Ectodermal cell (in vitro differentiated cells): ENCODE measurements around the gene TAF7L. TPM values are rescaled to one million over a fixed set of nuclear protein-coding genes. Genes with fewer than 3 reads are reported as not detected.
"Not testable (repeated sequence)": the region's sequence is repeated elsewhere in the genome, so short reads cannot be mapped to it uniquely, and the experiment has no call there.

Experiments
- H3K27ac ChIP-seq: 2 replicates; pipeline ENCODE4 v1.7.0; 2013; ENCODE audit warnings: mild to moderate bottlenecking, low read depth, low read length; ENCODE audit not compliant: insufficient read depth, poor library complexity, severe bottlenecking
- H3K27me3 ChIP-seq: 2 replicates; pipeline ENCODE4 v1.7.0; 2013; ENCODE audit warnings: mild to moderate bottlenecking, low read length; ENCODE audit not compliant: insufficient read depth, control insufficient read depth, poor library complexity, severe bottlenecking
- H3K36me3 ChIP-seq: one replicate; pipeline ENCODE4 v1.7.0; 2013; ENCODE audit warnings: low read length; ENCODE audit not compliant: control insufficient read depth, insufficient read depth
- H3K4me1 ChIP-seq: one replicate; pipeline ENCODE4 v1.7.0; 2013; ENCODE audit warnings: low read length; ENCODE audit not compliant: control insufficient read depth, insufficient read depth
- H3K4me3 ChIP-seq: 2 replicates; pipeline ENCODE4 v1.7.0; 2013; ENCODE audit warnings: low read depth, low read length, control low read depth; ENCODE audit not compliant: insufficient read depth
- H3K9me3 ChIP-seq: 2 replicates; pipeline ENCODE4 v1.7.0; 2013; ENCODE audit warnings: mild to moderate bottlenecking, low read length, moderate library complexity; ENCODE audit not compliant: control insufficient read depth
- WGBS, 2 experiments: methylation state at CpG; one replicate each; pipeline ENCODE4 v1.1.7; 2013; ENCODE audit warnings: missing lambda C conversion rate in 2 of 2; 5-methylcytosine and 5-hydroxymethylcytosine counted together
- polyA plus RNA-seq, 4 experiments: library from polyadenylated mRNA; stranded (reverse); fragments of 50-300 nt; gene quantifications; one replicate each; pipeline ENCODE4 v1.2.3, GENCODE V29; 2013

The TAF7L gene, protein sequence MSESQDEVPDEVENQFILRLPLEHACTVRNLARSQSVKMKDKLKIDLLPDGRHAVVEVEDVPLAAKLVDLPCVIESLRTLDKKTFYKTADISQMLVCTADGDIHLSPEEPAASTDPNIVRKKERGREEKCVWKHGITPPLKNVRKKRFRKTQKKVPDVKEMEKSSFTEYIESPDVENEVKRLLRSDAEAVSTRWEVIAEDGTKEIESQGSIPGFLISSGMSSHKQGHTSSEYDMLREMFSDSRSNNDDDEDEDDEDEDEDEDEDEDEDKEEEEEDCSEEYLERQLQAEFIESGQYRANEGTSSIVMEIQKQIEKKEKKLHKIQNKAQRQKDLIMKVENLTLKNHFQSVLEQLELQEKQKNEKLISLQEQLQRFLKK
- not detected for polyA plus RNA-seq (2013, experiment 1 of 4)
- not detected for polyA plus RNA-seq (2013, experiment 2 of 4)
- not detected for polyA plus RNA-seq (2013, experiment 3 of 4)
- polyA plus RNA-seq (2013, experiment 4 of 4) = not detected

GRCh38 chrX:101290957-101291603 lies at the start of gene TAF7L:
TSS of gene TAF7L (minus strand) at chrX:101291334. CDS start at chrX:101287543, 3,791 bp downstream.
- no peak within 1 kb of the TSS for H3K27ac ChIP-seq
- peaks cover 4% of the 10 kb centered on the region for H3K27me3 ChIP-seq
- WGBS, 2 experiments = 71% methylated on average over 75 of the region's 75 CpGs
- no peaks in the 10 kb centered on the region for H3K9me3 ChIP-seq
- H3K36me3 ChIP-seq = no peaks in the 10 kb centered on the region
- no peak within 1 kb of the TSS for H3K4me3 ChIP-seq
- H3K4me1 ChIP-seq = no peaks in the 10 kb centered on the region

DNA sequence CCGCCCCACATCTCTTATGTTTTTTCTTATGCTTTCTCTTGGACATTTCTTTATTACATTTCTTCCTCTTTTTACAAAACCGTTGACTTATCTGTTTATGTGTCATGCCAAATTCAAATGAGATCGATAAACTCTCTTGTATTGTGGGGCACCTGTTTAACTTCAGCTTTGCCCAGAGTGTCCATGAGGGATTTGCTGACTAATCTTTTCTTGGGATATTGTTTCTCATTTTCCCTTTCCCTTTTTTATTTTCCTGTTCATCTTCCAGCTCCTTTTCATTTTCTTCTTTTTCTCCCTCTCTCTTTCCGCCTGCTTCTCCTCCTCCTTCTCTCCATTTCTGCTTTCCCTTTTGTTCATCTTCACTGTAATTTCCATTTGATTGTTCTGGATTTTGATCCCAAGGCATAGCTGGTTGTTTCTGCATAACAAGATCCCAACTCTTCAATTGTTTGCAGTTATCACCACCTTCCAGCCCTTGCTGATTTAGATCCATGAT lies 46.7 kb upstream of the TAF7L start:
- Histone ChIP-seq H3K27ac (no peak overlapping the region), H3K27me3 (no peaks in the 10 kb centered on the region), H3K36me3 (no peaks in the 10 kb centered on the region), H3K4me1 (no peaks in the 10 kb centered on the region), H3K9me3 (no peaks in the 10 kb centered on the region), H3K4me3 (no peak overlapping the region)
- WGBS, 2 experiments = 89 to 92% methylated on average over 4 of the region's 4 CpGs

DNA sequence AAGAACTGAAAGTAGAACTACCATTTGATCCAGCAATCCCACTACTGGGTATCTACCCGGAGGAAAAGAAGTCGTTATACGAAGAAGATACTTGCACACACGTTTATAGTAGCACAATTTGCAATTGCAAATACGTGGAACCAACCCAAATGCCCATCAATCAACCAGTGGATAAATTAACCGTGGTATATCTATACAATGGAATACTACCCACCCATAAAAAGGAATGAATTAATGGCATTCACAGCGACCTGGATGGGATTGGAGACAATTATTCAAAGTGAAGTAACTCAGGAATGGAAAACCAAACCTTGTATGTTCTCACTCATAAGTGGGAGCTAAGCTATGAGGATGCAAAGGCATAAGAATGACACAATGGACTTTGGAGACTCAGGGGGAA lies 43.2 kb upstream of the TAF7L start:
- H3K9me3 ChIP-seq, H3K27ac ChIP-seq, H3K4me3 ChIP-seq, H3K27me3 ChIP-seq, H3K4me1 ChIP-seq, H3K36me3 ChIP-seq: not testable (repeated sequence)
- WGBS, 2 experiments = 89 to 91% methylated on average over 6 to 7 of the region's 7 CpGs

- WGBS, 2 experiments = 71 to 80% methylated on average over 3 of the region's 3 CpGs
- H3K27me3 ChIP-seq, H3K4me3 ChIP-seq, H3K4me1 ChIP-seq, H3K36me3 ChIP-seq, H3K9me3 ChIP-seq, H3K27ac ChIP-seq: not testable (repeated sequence)
Observed at GRCh38 chrX:101326600-101326999, 35.5 kb upstream of the TAF7L start.

GRCh38 chrX:101303790-101304189 lies 12.7 kb upstream of the TAF7L start:
- Histone ChIP-seq H3K9me3 (no peaks in the 10 kb centered on the region), H3K27me3 (no peaks in the 10 kb centered on the region), H3K4me3 (no peak overlapping the region), H3K27ac (no peak overlapping the region), H3K4me1 (no peaks in the 10 kb centered on the region), H3K36me3 (no peaks in the 10 kb centered on the region)
- WGBS, 2 experiments = 100% methylated on average over 1 of the region's 1 CpG; no CpG with 5 or more reads in 1 of the 2 experiments

- not testable (repeated sequence) for H3K4me1 ChIP-seq, H3K36me3 ChIP-seq, H3K27ac ChIP-seq, H3K9me3 ChIP-seq, H3K27me3 ChIP-seq, H3K4me3 ChIP-seq
- 94 to 95% methylated on average over 3 of the region's 3 CpGs for WGBS, 2 experiments
Observed at GRCh38 chrX:101295603-101296002, 4.5 kb upstream of the TAF7L start.

DNA sequence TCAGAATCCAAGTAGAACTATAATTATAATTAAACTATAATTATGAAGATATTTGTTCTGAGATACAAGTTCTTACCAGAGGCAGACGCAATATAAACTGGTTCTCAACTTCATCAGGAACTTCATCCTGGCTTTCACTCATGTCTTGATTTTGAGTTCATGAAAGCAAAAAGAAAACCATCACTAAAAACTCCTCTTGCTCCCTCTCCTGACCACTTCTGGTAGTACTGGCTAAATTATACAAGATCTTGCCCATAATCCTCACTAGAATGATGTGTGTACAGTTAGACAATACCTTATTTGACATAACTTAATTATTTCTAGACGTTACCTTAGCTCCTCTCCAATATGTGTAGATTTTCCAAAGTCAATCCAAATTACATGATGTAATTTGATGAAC lies 3.7 kb downstream of the TAF7L start:
- no peaks in the 10 kb centered on the region for H3K9me3 ChIP-seq
- H3K4me1 ChIP-seq = no peaks in the 10 kb centered on the region
- WGBS, 2 experiments = 13 to 25% methylated on average over 1 of the region's 2 CpGs
- no peak overlapping the region for H3K27ac ChIP-seq
- peaks cover 4% of the 10 kb centered on the region for H3K27me3 ChIP-seq
- no peaks in the 10 kb centered on the region for H3K36me3 ChIP-seq
- no peak overlapping the region for H3K4me3 ChIP-seq

GRCh38 chrX:101276238-101276637 lies 14.9 kb downstream of the TAF7L start:
- WGBS, 2 experiments = 75 to 88% methylated on average over 2 of the region's 2 CpGs
- no peaks in the 10 kb centered on the region for H3K4me1 ChIP-seq

GRCh38 chrX:101274198-101274597 lies 16.9 kb downstream of the TAF7L start:
- no peaks in the 10 kb centered on the region for H3K36me3 ChIP-seq
- H3K9me3 ChIP-seq = no peaks in the 10 kb centered on the region
- WGBS, 2 experiments = 90 to 91% methylated on average over 6 of the region's 6 CpGs
- H3K27me3 ChIP-seq = no peaks in the 10 kb centered on the region
- H3K4me3 ChIP-seq = no peak overlapping the region
- H3K4me1 ChIP-seq = no peaks in the 10 kb centered on the region
- no peak overlapping the region for H3K27ac ChIP-seq

More at GRCh38 chrX:101276238-101276637, 14.9 kb downstream of the TAF7L start:
- Histone ChIP-seq H3K9me3 (no peaks in the 10 kb centered on the region), H3K27me3 (no peaks in the 10 kb centered on the region), H3K36me3 (no peaks in the 10 kb centered on the region), H3K4me3 (no peak overlapping the region), H3K27ac (no peak overlapping the region)

- Histone ChIP-seq H3K4me3 (no peak overlapping the region), H3K9me3 (no peaks in the 10 kb centered on the region), H3K27ac (no peak overlapping the region), H3K27me3 (no peaks in the 10 kb centered on the region), H3K4me1 (no peaks in the 10 kb centered on the region), H3K36me3 (no peaks in the 10 kb centered on the region)
- 85 to 90% methylated on average over 4 of the region's 5 CpGs for WGBS, 2 experiments
Observed at GRCh38 chrX:101265869-101266428, 25.2 kb downstream of the TAF7L start.
